HG03354 (cell line): ENCODE data around the gene KCNJ1.

Experiments used
- ATAC-seq: cut with Tn5 transposase; IDR thresholded peaks from one replicate; pipeline ENCODE4 v1.9.1; 2021; ENCODE audit warnings: mild to moderate bottlenecking; ENCODE audit not compliant: unreplicated experiment, poor library complexity, severe bottlenecking

Gene KCNJ1

DNA sequence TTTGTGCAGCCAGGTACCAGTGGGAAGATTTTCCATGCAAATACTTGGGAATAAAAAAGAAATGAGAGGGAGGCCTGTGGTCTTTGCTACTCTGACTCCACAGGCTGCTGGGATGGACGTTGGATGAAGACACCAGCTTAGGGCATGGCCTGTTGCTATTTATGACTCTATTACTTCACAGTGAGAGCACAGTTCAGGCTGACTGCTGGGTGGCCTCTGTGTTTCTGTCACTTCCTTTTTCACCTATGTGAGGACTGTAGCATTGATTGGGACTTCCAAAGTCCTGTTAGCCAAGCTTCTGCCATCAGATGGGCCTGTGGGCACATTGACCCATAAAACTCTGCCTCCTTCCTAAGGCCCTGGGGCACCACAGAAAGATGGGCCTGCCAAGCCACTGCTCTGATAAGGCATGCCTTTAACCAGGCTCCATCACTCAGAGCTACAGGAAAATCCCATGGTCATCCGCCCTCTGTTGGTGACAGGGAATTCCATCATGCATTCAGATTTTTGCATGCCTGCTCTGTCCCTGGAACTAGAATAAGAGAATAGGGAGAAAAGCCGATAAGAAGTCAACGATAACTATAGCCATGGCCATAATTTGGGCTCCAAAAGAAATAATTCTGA, 64.6 kb downstream of the KCNJ1 start:
- no peak for ATAC-seq

DNA sequence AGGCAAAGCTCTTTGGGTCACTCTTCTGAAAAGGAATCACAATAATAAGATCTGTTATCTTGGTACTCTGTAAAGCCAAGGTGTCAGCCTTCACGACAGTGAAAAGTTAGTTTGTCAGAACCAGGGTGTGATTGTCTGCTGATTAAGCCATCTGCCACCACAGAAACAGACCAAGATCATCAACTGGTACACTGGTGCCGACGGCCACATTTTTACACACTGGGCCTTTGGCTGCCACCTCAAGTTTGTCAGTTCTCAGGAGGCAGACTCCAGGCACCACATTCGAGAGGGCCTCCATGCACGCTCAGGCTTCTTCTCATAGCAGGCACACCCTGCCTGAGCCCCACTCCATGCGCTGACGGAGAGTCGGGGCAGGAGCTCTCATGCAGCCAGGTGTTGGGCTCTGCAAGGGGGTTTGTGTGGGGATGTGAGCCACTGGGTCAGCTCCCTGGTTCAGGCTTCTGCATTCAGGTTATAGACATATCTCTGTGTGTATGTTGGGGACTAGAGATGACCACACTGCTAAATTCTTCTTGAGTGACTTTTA, 66.2 kb downstream of the KCNJ1 start:
- no peak for ATAC-seq

DNA sequence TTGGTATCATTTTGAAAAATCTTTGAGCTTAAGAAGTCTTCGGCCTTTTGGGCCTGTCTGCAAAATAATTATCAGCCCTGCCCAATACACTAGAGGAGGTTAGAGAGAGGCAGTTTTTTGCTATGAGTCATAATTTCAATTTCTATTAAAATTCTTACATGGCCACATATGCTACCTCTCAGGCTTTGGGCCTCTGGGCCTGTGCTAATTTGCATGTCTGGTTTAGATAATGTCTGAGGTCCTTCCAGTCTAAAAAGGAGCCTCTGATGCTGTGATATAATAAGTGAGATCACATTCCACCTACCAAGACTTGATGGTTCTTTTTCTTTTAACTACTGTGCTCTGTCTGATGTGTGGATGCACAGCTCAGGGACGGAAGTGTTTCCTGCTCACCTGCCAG, 70.8 kb downstream of the KCNJ1 start:
- ATAC-seq = peak; percentile 98

DNA sequence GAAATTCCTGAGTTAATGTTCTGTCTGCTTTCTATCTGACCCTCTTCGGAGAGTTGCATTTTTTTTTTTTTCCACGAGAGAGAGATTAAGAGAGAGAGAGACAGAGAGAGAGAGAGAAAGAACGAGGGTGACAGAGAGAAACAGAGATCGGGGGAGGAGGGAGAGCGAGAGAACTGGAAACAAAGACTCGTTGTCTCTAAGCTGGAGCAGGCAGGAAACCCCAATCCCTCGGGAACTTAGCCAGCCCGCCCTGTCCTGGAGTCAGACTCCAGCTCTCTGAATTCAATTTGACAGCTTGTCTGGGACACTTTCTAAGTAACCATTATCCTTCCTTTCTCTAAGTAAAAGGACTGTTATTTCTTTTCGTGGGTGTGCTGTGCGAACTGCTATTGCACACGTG, 76.9 kb downstream of the KCNJ1 start:
- ATAC-seq = no peak

DNA sequence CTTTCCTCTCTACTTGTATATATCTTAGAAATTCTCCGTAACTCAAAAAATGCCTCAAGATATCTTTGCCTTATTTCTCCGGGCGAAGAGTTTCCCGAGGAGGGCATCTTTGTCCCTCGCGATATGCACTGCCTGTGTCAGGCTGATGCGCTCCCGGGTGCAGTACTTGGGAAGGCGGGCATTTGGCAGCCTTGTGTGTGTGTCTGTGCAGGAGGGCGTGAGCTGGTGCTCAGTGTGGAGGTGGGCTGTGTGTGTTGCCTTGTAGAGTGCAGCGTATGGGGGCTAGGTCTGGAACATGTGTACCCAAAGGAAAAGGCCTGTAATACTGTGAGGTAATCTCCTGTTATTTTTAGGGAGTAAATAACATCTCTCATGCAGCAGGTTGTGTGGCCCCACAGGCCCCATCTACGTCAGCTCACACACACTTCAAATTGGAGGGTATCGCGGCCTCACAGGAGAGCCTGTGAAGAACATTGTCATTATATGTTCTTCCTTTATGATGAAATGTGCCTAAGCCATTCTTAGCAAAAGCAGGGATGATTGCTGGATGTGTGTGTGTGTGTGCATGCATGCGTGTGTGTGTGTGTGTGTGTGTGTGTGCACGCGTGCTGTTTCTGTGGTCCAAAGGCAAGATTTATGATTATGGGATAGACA, 77.5 kb downstream of the KCNJ1 start:
- ATAC-seq = no peak
